ENCODE data around the gene HSPA4.

Gene HSPA4

DNA sequence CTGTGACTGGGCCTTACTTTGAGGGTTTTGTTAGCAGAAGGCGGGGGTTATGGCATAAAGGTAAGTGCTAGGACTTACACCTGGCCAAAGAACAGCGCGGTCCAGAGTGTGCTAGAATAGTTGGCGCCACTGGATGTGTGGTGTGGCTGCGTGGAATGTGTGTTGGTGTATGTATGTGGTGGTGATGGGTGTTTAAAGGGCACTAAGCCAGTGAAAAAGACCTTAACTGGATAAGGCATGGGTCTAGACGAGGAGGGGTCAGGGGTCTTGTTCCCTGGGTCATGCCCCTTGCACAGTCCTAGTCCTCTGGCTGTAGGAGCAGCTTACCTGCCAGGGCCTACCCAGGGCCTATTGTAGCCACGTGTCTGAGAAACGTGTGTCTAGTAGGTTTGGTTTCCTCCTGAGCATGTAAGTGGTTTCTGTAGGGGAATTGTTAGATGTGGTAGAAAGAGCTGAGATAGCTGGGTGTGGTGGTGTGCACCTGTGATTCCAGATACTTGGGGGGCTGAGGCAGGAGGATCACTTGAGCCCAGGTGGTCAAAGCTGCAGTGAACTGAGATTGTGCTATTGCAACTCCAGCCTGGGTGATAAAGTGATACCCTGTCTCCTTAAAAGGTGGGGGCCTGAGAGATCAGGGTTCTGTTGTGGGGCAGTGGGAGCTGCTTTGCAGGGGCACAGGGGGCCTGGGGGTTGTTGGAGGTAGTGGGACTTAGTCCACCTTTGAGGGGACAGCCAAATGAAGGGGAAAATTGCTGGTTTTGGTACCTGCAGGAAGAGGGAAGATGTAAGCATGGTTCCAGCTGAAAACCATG lies 55.2 kb downstream of the HSPA4 start:
- H3K27ac ChIP-seq = no peak overlapping the region
- TF ChIP-seq ZFX (IDR thresholded peaks at IDR 0.05; ENCODE audit: borderline replicate concordance) (no peak), CTCF (IDR thresholded peaks at IDR 0.05) (no peak)

DNA sequence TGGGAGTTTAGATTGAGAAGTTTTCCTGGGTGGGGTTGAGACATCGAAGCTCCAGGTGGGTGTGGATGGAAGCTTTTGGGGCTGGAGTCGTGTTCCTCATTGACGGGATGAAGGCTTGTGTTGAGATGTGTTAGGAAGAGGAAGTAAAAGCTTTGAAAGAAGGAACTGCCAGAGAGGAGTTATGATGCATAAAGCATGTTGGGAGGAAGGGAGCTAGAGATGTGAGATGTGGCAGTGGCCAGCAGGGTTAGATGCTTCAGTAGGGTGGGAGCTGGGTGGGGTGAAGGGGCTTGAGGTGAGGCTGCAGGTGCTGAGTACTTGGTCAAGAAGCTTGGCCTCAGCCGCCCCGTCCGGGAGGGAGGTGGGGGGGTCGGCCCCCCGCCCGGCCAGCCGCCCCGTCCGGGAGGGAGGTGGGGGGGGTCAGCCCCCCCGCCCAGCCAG lies 56.7 kb downstream of the HSPA4 start:
- TF ChIP-seq ZFX (IDR thresholded peaks at IDR 0.05; ENCODE audit: borderline replicate concordance) = no peak
- no peak overlapping the region for H3K27ac ChIP-seq

- H3K27ac ChIP-seq = no peak overlapping the region
- TF ChIP-seq ZFX (IDR thresholded peaks at IDR 0.05; ENCODE audit: borderline replicate concordance) (no peak), CTCF (IDR thresholded peaks at IDR 0.05) (no peak)
These were observed 58.1 kb downstream of the HSPA4 start for GRCh38 chr5:133109655-133110483.

GRCh38 chr5:133110709-133111108 lies 58.9 kb downstream of the HSPA4 start:
- TF ChIP-seq CTCF (IDR thresholded peaks at IDR 0.05) (no peak), ZFX (IDR thresholded peaks at IDR 0.05; ENCODE audit: borderline replicate concordance) (no peak)
- H3K27ac ChIP-seq = no peak overlapping the region

DNA sequence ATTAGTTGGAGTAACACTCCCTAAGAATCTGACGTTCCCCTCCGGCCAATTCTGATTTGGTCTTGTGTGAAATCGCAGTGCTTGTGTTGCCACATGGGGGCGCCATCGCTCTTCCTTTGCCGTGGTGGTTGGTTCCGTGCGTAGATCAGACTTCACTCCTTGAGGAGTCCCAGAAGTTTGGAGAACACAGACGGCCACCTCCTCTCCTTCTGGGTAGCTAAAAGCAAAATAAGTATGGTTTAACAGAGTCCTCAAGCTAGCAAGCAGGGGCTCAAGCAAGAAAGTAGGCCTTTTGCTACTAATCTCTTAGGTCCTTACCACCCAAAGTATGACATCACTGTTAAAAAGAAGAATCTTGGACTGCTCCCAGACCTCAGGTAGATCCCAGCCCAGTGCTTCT lies 59.5 kb downstream of the HSPA4 start:
- no peak overlapping the region for H3K27ac ChIP-seq
- TF ChIP-seq ZFX (IDR thresholded peaks at IDR 0.05; ENCODE audit: borderline replicate concordance) = no peak
- peak; percentile 87 for TF ChIP-seq CTCF (IDR thresholded peaks at IDR 0.05)

GRCh38 chr5:133112026-133112660 lies 60.3 kb downstream of the HSPA4 start:
- no peak overlapping the region for H3K27ac ChIP-seq
- no peak for TF ChIP-seq ZFX (IDR thresholded peaks at IDR 0.05; ENCODE audit: borderline replicate concordance)
- no peak for TF ChIP-seq CTCF (IDR thresholded peaks at IDR 0.05)

DNA sequence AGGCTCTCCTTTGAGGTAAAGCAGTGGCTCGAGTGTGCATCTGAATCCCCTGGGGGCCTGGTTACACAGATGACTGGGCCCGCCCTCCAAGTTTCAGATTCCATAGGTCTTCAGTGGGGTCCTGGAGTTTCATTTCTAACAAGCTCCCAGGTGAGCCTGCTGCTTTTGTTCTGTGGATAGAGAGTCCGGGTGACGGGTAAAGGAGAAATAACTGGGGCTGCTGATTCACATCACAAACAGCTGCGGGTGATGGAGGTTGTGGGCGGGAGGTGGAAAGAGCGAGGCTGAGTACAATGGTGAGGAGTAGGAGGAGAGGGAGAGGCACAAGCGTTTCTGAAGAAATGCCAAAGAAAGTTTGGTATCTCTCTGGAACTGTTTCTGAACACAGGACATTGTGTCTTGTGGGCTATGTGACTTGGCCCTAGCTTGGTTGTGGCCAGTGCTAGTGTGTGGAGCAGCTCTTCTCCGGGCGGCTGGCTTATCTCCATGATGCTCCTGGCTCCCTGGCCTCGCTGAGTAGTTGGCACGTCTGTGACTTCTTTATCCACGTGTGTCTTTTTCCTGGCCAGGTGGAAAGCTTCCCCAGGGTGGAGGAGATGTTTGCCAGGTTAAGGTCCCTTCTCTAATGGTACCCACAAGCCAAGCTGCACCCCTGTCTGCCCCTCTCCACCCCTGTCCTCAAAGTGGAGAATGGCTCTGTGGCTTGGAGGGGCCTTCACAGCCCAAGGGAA lies 61.7 kb downstream of the HSPA4 start:
- H3K27ac ChIP-seq = no peak overlapping the region
- TF ChIP-seq CTCF (IDR thresholded peaks at IDR 0.05) (no peak), ZFX (IDR thresholded peaks at IDR 0.05; ENCODE audit: borderline replicate concordance) (no peak)
